ENCODE measurements around the gene ZNF311.
"Not testable (repeated sequence)": the region's sequence is repeated elsewhere in the genome, so short reads cannot be mapped to it uniquely, and the experiment has no call there.

Gene ZNF311

GRCh38 chr6:28953039-28953584, 52.0 kb downstream of the ZNF311 start:
- H3K4me3 ChIP-seq, result peak overlapping the region; percentile 83
- H3K9ac ChIP-seq (ENCODE audit: insufficient read length), result peak overlapping the region; percentile 52
- H3K27ac ChIP-seq, result peak overlapping the region; percentile 26; the same call in 1 of the 2 replicates

GRCh38 chr6:28949656-28950195, 55.4 kb downstream of the ZNF311 start:
- not testable (repeated sequence) for H3K9me3 ChIP-seq (ENCODE audit: low read depth, low read length); DNase-seq (ENCODE audit: low read depth, low spot score); H3K9ac ChIP-seq (ENCODE audit: insufficient read length); H3K36me3 ChIP-seq (ENCODE audit: insufficient read depth, low read length); H3K27ac ChIP-seq; H3K4me3 ChIP-seq

More at GRCh38 chr6:28953039-28953584, 52.0 kb downstream of the ZNF311 start:
- Histone ChIP-seq H3K36me3 (ENCODE audit: insufficient read depth, low read length) (no peaks in the 10 kb centered on the region), H3K9me3 (ENCODE audit: low read depth, low read length) (no peaks in the 10 kb centered on the region)
- TF ChIP-seq EZH2 (IDR thresholded peaks at IDR 0.05), result no peak
- no peak for DNase-seq (ENCODE audit: low read depth, low spot score)

GRCh38 chr6:28948782-28949486, 56.2 kb downstream of the ZNF311 start:
- peak; percentile 49; the same call in 1 of the 2 replicates for TF ChIP-seq POLR2AphosphoS5 (IDR thresholded peaks at IDR 0.05; ENCODE audit: borderline replicate concordance, low read depth, low read length)
- no peak for TF ChIP-seq EZH2 (IDR thresholded peaks at IDR 0.05)
- Histone ChIP-seq H3K9ac (ENCODE audit: insufficient read length) (no peak overlapping the region), H3K9me3 (ENCODE audit: low read depth, low read length) (no peaks in the 10 kb centered on the region), H3K36me3 (ENCODE audit: insufficient read depth, low read length) (no peaks in the 10 kb centered on the region), H3K4me3 (peak overlapping the region; percentile 29; the same call in 1 of the 2 replicates), H3K27ac (peak overlapping the region; percentile 85)
- no peak for DNase-seq (ENCODE audit: low read depth, low spot score)

GRCh38 chr6:28947831-28948270, 57.3 kb downstream of the ZNF311 start:
- DNase-seq (ENCODE audit: low read depth, low spot score), result no peak
- TF ChIP-seq EZH2 (IDR thresholded peaks at IDR 0.05), result no peak
- no peak for TF ChIP-seq POLR2AphosphoS5 (IDR thresholded peaks at IDR 0.05; ENCODE audit: borderline replicate concordance, low read depth, low read length)
- no peak for TF ChIP-seq FOXP2 (optimal IDR thresholded peaks at IDR 0.05; ENCODE audit: control extremely low read depth, extremely low read length, insufficient read depth)
- no peaks in the 10 kb centered on the region for H3K9me3 ChIP-seq (ENCODE audit: low read depth, low read length)
- no peak overlapping the region for H3K4me3 ChIP-seq
- peak overlapping the region; percentile 85 for H3K27ac ChIP-seq
- H3K9ac ChIP-seq (ENCODE audit: insufficient read length), result no peak overlapping the region
- no peaks in the 10 kb centered on the region for H3K36me3 ChIP-seq (ENCODE audit: insufficient read depth, low read length)

GRCh38 chr6:28947067-28947765, 57.9 kb downstream of the ZNF311 start:
- no peak overlapping the region for H3K9ac ChIP-seq (ENCODE audit: insufficient read length)
- no peak for DNase-seq (ENCODE audit: low read depth, low spot score)
- H3K36me3 ChIP-seq (ENCODE audit: insufficient read depth, low read length), result no peaks in the 10 kb centered on the region
- no peak overlapping the region for H3K27ac ChIP-seq
- no peak overlapping the region for H3K4me3 ChIP-seq
- no peak for TF ChIP-seq EZH2 (IDR thresholded peaks at IDR 0.05)
- TF ChIP-seq POLR2AphosphoS5 (IDR thresholded peaks at IDR 0.05; ENCODE audit: borderline replicate concordance, low read depth, low read length), result no peak
- TF ChIP-seq FOXP2 (optimal IDR thresholded peaks at IDR 0.05; ENCODE audit: control extremely low read depth, extremely low read length, insufficient read depth), result no peak
- H3K9me3 ChIP-seq (ENCODE audit: low read depth, low read length), result no peaks in the 10 kb centered on the region

GRCh38 chr6:28945349-28945748, 59.8 kb downstream of the ZNF311 start:
- TF ChIP-seq FOXP2 (optimal IDR thresholded peaks at IDR 0.05; ENCODE audit: control extremely low read depth, extremely low read length, insufficient read depth), result no peak
- no peak for TF ChIP-seq POLR2AphosphoS5 (IDR thresholded peaks at IDR 0.05; ENCODE audit: borderline replicate concordance, low read depth, low read length)
- TF ChIP-seq EZH2 (IDR thresholded peaks at IDR 0.05), result no peak
- Histone ChIP-seq H3K9me3 (ENCODE audit: low read depth, low read length) (no peaks in the 10 kb centered on the region), H3K9ac (ENCODE audit: insufficient read length) (no peak overlapping the region), H3K36me3 (ENCODE audit: insufficient read depth, low read length) (no peaks in the 10 kb centered on the region), H3K27ac (no peak overlapping the region), H3K4me3 (no peak overlapping the region)
- DNase-seq (ENCODE audit: low read depth, low spot score), result no peak

Measured in SK-N-MC (cell line).